GM12878 (cell line): ENCODE measurements around the gene SGSM2.

ENCODE experiments used
- CREB1 ChIP-seq: IDR thresholded peaks from 2 replicates; pipeline ENCODE4 v1.6.1; 2012; ENCODE audit warnings: low read depth, mild to moderate bottlenecking, inconsistent platforms
- CTCF ChIP-seq, 3 experiments: IDR thresholded peaks in 2 of 3; conservative IDR thresholded peaks in 1 of 3; 2 replicates each; pipeline ENCODE4 v1.5.1; 2011; ENCODE audit warnings: low read depth in 3 of 3, low read length in 3 of 3, mild to moderate bottlenecking in 3 of 3, control low read depth in 2 of 3, moderate library complexity in 2 of 3, inconsistent platforms in 1 of 3, mixed read lengths in 1 of 3; ENCODE audit not compliant: control insufficient read depth in 2 of 3, insufficient read depth in 1 of 3; ENCODE audit errors: extremely low read depth in 1 of 3
- EP300 ChIP-seq, 2 experiments: fragments of 150-350 bp in 1 of 2; IDR thresholded peaks; 2 replicates each; pipeline ENCODE4 v1.6.1; 2011 to 2012; ENCODE audit warnings: low read depth in 2 of 2, low read length in 2 of 2, borderline replicate concordance in 1 of 2, improper control_type of control experiment in 1 of 2, inconsistent platforms in 1 of 2; ENCODE audit not compliant: control insufficient read depth in 1 of 2
- EZH2 ChIP-seq: IDR thresholded peaks from 2 replicates; pipeline ENCODE4 v1.6.1; 2012; ENCODE audit warnings: low read depth, mild to moderate bottlenecking, control low read depth, inconsistent platforms, low read length, borderline replicate concordance; ENCODE audit not compliant: control insufficient read depth
- GABPA ChIP-seq: IDR thresholded peaks from 2 replicates; pipeline ENCODE4 v1.6.1; 2014; ENCODE audit warnings: antibody characterized with exemption, low read depth, mild to moderate bottlenecking, inconsistent platforms
- MAX ChIP-seq: IDR thresholded peaks from 2 replicates; pipeline ENCODE4 v1.6.1; 2012; ENCODE audit warnings: low read depth, low read length, improper control_type of control experiment
- POLR2A ChIP-seq: IDR thresholded peaks from 2 replicates; pipeline ENCODE4 v1.6.1; 2011; ENCODE audit warnings: low read depth, mild to moderate bottlenecking, low read length
- RAD21 ChIP-seq: IDR thresholded peaks from 2 replicates; pipeline ENCODE4 v1.6.1; 2011; ENCODE audit warnings: mild to moderate bottlenecking, low read depth, low read length, moderate library complexity; ENCODE audit not compliant: insufficient read depth
- SMAD1 ChIP-seq: fragments of 450-650 bp; IDR thresholded peaks from 2 replicates; pipeline ENCODE4 v1.6.1; 2018; ENCODE audit warnings: mild to moderate bottlenecking, low read depth; ENCODE audit not compliant: partially characterized antibody
- SPI1 ChIP-seq: IDR thresholded peaks from 2 replicates; pipeline ENCODE4 v1.6.1; 2011; ENCODE audit warnings: low read depth, mild to moderate bottlenecking, low read length, moderate library complexity, borderline replicate concordance; ENCODE audit not compliant: insufficient read depth
- SRF ChIP-seq, 2 experiments: IDR thresholded peaks; 2 replicates each; pipeline ENCODE4 v1.6.1; 2011; ENCODE audit warnings: low read depth in 2 of 2, low read length in 2 of 2, mild to moderate bottlenecking in 1 of 2, moderate library complexity in 1 of 2
- USF2 ChIP-seq: IDR thresholded peaks from 2 replicates; pipeline ENCODE4 v1.6.1; 2011; ENCODE audit warnings: low read depth, low read length, improper control_type of control experiment, borderline replicate concordance
- ZNF384 ChIP-seq: IDR thresholded peaks from 2 replicates; pipeline ENCODE4 v1.6.1; 2012; ENCODE audit warnings: low read depth, mild to moderate bottlenecking, low read length, improper control_type of control experiment, borderline replicate concordance
- TF ChIP-seq, protein P1 (sequence below): IDR thresholded peaks from 2 replicates; pipeline ENCODE4 v1.6.1; 2012; ENCODE audit warnings: low read depth, low read length, improper control_type of control experiment

GRCh38 chr17:2387086-2388019 is 50.1 kb downstream of the SGSM2 start:
- TF ChIP-seq MAX (no peak), CTCF (IDR thresholded peaks at IDR 0.05 in 2 of 3, conservative IDR thresholded peaks at IDR 0.05 in 1 of 3; ENCODE audit: control insufficient read depth in 2 of 3, extremely low read depth in 1 of 3, insufficient read depth in 1 of 3, low read depth in 3 of 3, low read length in 3 of 3) (no peak), SPI1 (no peak), POLR2A (no peak), CREB1 (no peak), SRF (IDR thresholded peaks at IDR 0.05; ENCODE audit: low read depth in 2 of 2, low read length in 2 of 2) (no peak), ZNF384 (no peak), USF2 (no peak), EP300 (IDR thresholded peaks at IDR 0.05; ENCODE audit: borderline replicate concordance in 1 of 2, control insufficient read depth in 1 of 2, low read depth in 2 of 2, low read length in 2 of 2) (no peak), RAD21 (no peak), EZH2 (no peak), SMAD1 (no peak), GABPA (no peak)
- TF ChIP-seq, protein P1, sequence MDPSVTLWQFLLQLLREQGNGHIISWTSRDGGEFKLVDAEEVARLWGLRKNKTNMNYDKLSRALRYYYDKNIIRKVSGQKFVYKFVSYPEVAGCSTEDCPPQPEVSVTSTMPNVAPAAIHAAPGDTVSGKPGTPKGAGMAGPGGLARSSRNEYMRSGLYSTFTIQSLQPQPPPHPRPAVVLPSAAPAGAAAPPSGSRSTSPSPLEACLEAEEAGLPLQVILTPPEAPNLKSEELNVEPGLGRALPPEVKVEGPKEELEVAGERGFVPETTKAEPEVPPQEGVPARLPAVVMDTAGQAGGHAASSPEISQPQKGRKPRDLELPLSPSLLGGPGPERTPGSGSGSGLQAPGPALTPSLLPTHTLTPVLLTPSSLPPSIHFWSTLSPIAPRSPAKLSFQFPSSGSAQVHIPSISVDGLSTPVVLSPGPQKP, result no peak
